Testis (tissue), 2 donors: ENCODE data around the gene OBSCN.

Experiments
- POLR2A ChIP-seq: fragments of 450-650 bp; IDR thresholded peaks from one replicate; pipeline ENCODE4 v1.6.1; 2017; ENCODE audit warnings: antibody characterized with exemption, mild to moderate bottlenecking, moderate library complexity
- TF ChIP-seq, protein P1 (sequence below), 3 experiments: fragments of 450-650 bp in 2 of 3; fragments of 200-600 bp in 1 of 3; sonication (generic) in 1 of 3; IDR thresholded peaks; one replicate each; pipeline ENCODE4 v1.5.1; 2016 to 2019; ENCODE audit warnings: antibody characterized with exemption in 3 of 3, mild to moderate bottlenecking in 2 of 3, moderate library complexity in 1 of 3

- TF ChIP-seq, protein P1, sequence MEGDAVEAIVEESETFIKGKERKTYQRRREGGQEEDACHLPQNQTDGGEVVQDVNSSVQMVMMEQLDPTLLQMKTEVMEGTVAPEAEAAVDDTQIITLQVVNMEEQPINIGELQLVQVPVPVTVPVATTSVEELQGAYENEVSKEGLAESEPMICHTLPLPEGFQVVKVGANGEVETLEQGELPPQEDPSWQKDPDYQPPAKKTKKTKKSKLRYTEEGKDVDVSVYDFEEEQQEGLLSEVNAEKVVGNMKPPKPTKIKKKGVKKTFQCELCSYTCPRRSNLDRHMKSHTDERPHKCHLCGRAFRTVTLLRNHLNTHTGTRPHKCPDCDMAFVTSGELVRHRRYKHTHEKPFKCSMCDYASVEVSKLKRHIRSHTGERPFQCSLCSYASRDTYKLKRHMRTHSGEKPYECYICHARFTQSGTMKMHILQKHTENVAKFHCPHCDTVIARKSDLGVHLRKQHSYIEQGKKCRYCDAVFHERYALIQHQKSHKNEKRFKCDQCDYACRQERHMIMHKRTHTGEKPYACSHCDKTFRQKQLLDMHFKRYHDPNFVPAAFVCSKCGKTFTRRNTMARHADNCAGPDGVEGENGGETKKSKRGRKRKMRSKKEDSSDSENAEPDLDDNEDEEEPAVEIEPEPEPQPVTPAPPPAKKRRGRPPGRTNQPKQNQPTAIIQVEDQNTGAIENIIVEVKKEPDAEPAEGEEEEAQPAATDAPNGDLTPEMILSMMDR (IDR thresholded peaks at IDR 0.05): no peak
- no peak for TF ChIP-seq POLR2A
Observed at GRCh38 chr1:228176461-228177182, 31.2 kb upstream of the OBSCN start.
